ENCODE data around the gene ARHGAP28.
"Not testable (repeated sequence)": the region's sequence is repeated elsewhere in the genome, so short reads cannot be mapped to it uniquely, and the experiment has no call there.

The ARHGAP28 gene

DNA sequence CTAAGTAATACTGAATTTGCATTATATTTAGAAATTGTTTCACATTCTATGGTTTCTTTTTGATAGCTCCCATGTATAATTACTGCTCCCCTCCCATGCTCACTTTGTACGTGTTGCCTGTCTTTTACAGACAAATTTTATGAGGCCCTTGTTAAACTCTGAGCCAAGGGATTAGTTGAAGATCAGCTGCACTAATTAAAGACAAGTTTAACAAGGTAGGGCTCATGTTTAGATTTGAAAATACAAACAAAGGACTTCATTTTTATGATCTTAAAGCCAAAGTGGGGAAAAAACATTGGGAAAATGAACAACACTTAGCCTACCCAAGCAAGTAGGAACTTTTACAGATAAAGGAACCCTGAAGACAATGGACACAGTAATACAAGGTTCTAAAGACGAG lies 46.2 kb downstream of the ARHGAP28 start:
- no peak for DNase-seq (ENCODE audit: low spot score)

DNA sequence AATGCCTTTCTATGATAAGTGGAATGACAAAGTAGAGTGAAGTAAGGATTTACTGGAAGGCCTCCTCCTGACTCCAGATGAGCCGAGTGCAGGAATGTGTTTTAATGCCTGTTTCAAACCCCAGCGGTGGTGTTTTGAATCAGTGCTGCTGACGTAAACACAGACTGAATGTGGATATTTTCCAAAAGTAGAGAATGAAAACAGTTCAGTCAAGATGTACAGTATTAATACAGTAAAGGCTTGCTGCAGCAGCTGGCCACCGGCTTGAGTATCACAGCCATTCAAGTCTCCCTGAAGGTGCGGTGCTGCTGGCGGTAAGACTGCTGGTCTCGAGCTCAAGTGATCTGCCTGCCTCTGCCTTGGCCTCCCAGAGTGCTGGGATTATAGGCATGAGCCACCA lies 46.7 kb downstream of the ARHGAP28 start:
- no peak for DNase-seq (ENCODE audit: low spot score)

DNA sequence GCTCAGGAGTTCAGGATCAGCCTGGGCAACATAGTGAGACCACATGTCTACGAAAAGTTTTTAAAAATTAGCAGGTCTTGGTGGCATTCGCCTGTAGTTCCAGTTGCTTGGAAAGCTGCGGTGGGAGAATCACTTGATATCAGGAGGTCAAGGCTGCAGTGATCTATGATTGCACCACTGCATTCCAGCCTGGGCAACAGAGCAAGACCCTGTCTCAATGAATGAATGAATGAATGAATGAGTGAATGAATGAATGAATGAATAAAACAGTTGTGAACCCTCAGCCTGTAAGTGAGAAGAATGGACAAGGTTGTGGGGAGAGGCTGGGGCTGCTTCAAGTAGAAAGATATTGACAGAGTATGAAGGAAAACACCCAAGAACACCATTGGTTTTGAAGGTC lies 48.0 kb downstream of the ARHGAP28 start:
- no peak for DNase-seq (ENCODE audit: low spot score)

DNA sequence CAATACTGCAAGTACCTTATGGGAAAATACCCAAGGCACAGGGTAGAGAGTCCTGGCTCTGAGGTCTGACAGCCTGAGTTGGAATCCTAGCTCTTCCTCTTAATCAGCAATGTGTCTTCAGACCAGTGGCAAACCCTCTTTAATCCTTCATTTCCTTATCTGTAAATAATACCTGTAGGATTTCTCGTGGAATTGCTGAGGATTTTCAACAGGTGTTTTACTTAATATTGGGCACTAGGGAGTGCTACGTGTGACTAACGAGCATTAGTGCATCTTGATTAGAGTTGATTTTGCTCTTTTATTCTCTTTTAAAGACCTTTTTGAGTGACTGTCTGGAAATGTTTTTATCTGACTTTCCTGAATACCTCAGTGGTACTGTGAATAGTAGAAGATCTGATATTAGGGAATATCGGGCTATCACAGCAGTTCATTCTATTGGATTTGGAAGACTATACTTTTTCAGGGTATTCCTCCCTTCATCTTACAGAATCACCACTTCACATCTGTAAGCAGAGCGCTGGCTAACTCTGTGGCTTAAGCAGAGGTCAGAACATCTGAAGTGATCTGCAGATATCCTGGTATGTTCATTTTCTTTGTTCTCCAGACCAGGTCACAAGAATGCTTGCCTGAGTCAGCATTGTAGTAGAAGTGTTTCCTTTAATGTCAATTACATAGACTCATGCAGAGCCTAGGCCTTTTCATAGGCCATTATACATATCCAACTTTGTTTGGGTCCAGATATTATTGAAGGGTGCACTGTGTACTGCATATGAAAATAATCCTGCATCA lies 49.1 kb downstream of the ARHGAP28 start:
- no peak for DNase-seq (ENCODE audit: low spot score)

DNA sequence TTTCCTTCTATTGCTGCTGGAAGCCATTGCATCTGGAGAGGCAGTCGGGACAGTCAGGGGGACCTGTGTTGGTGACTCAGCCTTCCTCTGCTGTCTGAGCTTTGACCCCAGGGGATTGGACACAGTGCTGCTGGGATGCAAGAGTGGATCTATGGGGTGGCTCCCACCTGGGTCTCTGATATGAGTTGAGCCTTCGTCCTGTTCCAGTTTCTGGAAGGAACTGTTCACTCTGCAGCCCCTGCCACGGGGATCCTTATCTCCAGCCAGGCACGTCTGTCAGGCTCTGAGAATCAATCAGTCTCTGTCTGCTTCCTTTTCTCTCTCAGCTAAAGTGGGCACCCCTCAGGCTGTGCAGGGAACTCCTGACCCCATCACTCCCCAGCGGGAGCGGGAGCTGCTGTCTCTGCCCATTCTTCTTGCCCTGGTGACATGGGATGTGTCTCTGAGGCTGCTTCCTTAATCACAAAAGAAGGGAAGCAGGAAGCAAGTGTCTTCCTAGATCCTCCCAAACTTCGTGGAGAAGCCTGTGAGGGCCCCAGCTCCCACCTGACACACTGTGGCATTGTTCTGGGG lies 51.7 kb downstream of the ARHGAP28 start:
- DNase-seq (ENCODE audit: low spot score): peak; percentile 25

DNA sequence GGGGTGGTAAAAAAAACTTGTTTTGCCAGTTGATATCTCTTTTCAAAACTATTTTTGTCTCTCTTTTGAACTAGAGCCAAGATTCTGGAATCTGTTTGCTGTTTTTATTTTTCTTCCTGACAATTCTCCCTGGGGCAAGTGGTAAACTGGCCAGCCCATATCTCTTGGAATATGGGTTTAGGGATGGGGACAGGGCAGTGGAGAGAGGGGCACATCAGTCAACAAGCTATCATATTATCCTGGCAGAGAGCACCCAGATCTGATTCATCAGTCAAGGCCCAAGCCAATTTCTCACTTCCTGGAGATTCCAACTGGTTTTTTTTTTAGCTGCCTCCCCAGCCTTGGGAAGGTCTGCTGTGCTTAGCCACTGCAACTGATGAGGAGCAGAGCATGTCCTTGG lies 52.3 kb downstream of the ARHGAP28 start:
- peak; percentile 30 for DNase-seq (ENCODE audit: low spot score)

DNA sequence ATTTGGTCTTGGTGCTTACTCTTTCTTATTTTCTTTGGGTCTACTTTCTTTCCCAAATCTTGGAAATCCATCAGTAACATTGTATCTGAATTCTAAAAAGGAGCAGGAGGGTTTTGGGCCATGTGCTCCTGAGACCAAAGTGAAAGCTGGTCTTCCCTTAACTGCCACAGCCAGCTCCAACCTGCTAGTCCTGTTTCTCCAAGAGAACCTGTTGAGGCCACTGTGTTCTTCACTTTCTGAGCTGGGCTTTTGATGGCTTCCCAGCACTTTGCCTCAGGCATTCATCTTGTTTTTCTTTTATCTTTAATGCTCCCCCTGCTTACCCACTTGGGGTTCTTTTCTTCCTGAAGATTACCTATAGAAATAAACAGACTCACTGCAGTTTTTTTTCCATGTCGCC lies 53.3 kb downstream of the ARHGAP28 start:
- DNase-seq (ENCODE audit: low spot score): no peak

DNA sequence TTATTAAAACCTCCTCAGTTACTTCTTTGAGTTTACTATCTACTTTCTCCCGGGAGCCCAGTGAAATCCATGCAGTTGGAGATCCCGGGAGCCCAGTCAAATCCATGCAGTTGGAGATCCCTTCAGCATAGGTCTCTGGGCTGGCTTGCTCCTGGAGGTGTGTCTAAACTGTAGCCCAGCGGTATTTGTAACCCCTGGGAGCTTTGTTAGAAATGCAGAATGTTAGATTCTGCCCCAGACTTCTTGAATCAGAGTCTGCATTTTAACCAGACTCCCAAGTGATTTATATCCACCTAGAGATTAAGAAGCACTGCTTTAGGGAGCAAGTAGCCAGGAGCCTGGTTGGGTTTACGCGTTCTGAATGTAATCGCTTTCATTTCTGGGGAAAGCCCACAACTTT lies 54.5 kb downstream of the ARHGAP28 start:
- DNase-seq (ENCODE audit: low spot score): no peak

DNA sequence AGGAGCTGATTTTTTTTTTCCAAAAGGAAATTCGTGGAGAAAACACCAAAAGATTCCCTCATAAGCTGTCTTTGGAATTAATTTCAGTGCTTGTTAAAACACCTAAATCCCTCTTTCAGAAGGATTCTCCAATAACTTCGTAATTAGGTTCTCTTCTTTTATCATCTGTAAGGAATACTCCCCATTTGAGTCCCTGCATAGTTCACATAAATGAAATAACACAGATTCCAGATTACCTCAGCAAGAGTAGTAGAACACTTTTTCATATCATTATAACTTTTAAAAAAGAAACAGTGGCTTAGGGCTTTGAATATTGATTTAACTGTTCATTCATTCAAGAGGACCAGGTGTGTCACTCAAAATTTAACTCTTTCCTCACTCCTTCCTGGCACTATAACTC lies 55.5 kb downstream of the ARHGAP28 start:
- DNase-seq (ENCODE audit: low spot score): no peak

DNA sequence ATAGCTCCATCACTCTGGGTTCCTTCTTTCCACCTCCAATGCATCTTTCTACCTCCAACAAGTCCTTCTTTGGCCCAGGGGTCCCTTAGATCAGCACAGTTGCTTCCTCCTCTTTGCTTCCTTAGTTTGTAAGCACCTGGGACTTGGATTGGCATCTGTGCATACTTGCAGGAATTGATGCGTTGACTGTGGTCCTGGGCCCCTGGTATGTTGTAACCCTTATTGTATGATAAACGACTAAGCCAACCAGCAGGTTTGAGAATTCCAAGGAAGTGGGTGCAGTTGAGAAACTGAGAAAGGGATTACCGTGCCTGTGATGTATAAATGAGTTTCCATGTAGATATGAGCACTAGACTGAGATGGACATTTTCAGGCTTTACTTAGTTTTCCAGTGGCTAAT lies 55.9 kb downstream of the ARHGAP28 start:
- no peak for DNase-seq (ENCODE audit: low spot score)

DNA sequence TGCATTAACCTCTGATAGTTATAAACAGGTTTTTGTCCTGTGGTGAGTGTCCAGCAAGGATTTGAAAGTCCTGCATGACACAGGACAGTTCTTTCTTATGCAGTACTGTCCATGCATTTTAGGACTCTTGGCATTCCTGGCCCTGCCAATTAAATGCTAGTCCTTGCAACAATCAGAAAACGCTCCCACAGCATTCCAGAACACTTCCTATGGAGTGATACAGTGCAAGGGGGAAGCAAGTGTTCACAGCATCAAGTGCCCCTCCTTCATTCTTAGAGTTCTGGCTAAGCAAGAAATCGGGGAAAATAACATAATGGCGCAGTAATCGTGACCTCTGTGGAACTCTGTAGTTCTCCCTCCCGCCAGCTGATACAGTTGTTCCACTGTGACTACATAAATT lies 62.9 kb downstream of the ARHGAP28 start:
- no peak for DNase-seq (ENCODE audit: low spot score)

DNA sequence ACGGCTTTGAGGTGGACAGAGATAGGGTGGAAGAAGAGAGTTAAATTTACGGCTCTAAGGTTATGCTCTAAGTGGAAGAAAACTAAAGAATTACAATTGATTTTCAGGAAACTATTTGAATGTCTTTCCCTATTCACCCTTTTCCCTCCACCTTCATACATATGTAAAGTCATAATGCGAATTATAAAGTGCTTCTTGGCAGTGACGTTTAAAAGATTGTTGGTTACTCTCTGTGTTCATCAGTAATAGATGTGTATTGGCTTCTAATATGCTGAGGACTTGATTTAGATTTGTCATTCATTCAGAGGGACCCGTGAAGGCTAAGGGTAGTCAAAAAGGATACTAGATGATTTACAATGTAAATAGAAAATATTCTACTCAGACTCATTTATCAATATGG lies 63.9 kb downstream of the ARHGAP28 start:
- no peak for DNase-seq (ENCODE audit: low spot score)

DNA sequence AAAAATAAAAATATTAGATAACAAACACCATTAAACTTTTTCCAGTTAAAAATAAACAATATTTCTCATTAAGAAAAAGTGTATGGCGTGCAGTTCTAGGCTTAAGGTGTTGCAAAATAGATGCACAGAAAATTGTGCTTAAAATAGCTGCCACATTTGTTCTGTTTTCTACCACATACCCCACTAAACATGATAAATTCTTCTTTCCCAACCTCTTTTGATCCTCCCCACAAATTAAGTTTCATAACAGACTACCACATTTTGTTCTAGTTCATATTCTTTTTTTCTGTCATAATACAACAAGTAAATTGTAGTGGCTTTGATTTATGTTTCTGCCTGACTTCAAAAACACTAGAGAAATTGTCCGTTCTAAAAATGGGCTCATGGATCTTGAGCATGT lies 64.5 kb downstream of the ARHGAP28 start:
- no peak for DNase-seq (ENCODE audit: low spot score)

DNA sequence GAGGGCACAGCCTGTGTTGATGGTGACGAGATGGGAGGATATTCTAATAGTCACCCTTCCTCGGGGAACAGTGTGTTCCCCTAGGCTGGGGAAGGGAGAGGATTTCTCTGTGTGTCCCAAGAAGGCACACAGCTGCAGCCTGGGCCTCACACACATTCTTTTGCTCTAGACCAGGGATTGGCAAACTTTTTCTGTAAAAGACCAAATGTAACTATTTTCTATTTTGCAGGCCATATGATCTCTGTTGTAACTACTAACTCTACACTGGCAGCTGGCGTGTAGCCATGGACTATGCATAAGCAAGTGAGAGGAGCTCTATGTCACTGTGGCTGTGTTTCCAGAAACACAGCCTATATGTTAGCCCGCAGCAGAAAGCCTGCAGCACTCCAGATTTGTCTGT lies 65.8 kb downstream of the ARHGAP28 start:
- no peak for DNase-seq (ENCODE audit: low spot score)

DNA sequence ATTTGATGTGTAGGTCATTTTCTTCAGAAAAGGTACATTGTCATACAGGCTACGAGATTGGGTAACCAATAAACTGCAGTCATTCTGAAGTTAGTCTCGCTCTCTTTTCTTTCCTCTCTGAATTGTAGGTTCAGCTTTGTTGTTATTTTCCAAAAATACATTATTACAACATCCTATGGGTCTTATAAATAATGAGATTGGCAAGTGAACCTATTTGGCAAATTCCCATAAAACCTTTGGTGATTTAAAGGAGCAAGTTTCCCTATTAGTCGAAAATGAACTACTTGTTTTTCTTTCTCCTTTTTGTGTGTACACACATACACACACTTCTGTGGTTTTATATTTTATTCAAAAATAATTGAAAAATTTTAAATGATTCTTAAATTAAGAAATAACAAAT lies 67.0 kb downstream of the ARHGAP28 start:
- DNase-seq (ENCODE audit: low spot score): no peak

DNA sequence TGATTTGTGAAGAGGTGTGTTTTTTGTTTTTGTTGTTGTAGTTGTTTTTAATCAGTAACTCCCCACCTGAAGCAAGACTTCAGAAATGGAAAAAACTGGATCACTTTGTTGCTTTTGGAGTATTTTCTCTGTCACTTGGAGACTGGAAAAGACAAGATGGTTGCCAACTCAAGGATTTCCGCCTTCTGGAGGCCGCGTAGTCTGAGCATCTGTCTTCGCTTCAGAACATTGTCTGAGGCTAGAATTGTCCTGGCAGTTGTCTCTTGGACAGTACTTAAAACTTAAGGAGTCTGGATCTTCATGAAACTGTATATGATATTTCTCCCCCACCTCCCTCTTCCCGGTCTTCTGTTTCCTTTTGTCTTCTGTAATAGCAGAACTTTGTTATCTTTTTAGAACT lies 67.7 kb downstream of the ARHGAP28 start:
- DNase-seq (ENCODE audit: low spot score): no peak

DNA sequence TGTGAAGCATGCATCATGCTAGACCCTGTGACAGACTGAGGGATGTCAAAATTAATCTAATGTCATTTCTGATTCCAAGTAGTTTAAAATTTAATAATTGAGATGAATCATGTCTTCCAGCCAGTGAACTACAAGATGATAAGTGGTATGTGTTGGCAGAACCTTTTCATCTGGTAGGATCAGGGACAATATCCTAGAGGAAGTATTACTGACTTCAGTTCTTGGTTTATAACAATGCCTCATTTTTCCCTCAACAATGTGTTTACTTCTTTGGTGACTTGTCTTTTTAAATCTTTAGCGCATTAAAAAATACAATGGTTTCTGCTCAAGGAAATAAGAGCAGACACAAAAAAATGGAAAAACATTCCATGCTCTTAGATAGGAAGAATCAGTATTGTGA lies 69.4 kb downstream of the ARHGAP28 start:
- no peak for DNase-seq (ENCODE audit: low spot score)

DNA sequence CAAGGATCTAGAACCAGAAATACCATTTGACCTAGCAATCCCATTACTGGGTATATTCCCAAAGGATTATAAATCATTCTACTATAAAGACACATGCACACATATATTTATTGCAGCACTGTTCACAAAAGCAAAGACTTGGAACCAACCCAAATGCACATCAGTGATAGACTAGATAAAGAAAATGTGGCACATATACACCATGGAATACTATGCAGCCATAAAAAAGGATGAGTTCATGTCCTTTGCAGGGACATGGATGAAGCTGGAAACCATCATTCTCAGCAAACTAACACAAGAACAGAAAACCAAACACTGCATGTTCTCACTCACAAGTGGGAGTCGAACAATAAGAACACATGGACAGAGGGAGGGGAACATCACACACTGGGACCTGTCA lies 70.8 kb downstream of the ARHGAP28 start:
- not testable (repeated sequence) for DNase-seq (ENCODE audit: low spot score)

DNA sequence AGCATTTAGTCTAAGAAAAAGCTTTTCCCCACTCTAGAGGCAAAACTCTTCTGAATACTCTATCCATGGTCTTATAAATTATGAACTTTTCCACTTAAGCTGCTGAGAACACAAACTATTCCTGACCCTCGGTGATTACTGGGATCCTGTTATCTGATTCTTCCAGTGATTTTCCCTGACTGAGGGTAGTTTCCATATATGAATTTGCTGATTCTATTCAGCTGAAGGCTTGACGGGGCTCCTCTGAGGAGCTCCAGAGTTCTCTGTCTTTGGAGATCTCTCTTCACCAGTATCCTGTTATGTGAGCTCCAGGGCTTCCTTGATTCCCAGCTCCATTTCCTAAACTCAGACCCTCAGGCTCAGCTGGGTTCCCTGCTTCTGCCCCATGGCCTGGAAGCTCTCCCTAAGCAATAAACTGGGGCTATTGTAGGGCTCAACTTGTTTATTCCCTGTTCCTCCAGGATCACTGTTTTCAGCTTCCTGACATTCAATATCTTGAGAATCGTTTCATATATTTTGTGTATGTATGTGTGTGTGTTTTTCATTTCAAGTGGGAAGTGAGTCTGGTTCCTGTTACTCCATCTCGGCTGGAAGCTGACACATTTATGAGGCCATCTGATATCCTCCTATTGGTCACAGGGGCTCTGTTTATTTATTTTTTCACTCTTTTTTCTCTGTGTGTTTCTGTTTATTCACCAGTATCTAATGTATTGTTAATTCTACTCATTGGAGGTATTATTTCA lies 78.2 kb downstream of the ARHGAP28 start:
- DNase-seq (ENCODE audit: low spot score): no peak

DNA sequence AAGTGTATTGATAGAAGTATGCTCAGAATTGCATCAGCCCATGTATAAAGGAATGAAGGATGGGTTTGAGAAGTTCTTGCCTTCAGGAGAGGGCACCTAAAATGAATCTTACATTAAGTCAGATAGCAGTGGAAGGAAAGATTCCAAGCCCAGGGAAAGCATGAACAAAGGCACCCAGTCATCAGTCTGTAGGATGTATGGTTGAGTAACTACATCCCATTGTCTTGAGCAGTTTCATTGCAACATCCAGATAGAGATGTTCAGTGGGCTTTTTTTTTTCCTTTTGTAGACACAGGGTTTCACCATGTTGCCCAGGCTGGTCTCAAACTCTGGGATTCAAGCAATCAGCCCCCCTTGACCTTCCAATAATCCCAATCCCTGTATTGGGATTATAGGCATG lies 80.7 kb downstream of the ARHGAP28 start:
- peak; percentile 6 for DNase-seq (ENCODE audit: low spot score)

DNA sequence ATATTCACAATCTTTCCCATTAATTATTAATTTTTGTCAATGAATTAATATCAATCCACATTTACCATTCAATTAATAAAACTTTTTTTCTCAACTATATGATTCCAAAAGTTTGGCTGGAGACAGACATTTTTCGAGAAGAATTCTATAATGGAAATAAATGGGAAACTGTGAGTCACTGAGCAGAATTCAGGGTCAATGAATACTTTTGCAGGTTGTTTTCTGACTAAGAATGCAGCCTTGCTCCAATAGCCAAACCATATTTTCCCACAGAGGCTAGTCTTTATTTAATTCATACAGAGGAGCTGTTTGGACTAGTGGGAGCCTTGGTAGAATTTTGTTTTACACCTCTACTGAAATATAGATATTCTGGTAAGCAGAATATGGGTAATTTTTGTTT lies 82.3 kb downstream of the ARHGAP28 start:
- DNase-seq (ENCODE audit: low spot score): no peak

DNA sequence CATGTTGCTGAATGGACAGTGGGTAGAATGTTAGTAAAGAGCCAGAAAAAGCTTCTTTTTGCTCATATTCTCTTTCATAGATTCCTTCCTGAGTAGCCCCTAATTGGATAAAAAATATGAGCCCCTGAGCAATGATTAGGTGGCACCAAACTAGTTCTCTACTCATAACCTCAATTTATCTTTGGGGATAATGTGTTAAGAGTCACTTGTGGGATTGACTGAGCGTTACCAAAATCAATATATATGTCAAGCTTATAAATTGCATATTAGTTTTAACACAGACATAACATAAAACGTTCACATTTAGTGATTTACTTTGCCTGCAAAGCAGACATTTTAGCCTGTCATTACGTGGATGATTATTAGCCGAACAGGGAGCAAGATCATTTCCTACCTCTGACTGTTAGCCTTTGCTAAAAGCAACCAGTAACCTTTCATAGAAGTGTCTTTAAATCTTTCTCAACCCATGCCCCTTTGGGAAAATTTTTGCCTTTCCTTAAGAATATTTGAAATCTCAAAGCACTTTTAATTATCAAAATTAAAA lies 85.4 kb downstream of the ARHGAP28 start:
- DNase-seq (ENCODE audit: low spot score): no peak

DNA sequence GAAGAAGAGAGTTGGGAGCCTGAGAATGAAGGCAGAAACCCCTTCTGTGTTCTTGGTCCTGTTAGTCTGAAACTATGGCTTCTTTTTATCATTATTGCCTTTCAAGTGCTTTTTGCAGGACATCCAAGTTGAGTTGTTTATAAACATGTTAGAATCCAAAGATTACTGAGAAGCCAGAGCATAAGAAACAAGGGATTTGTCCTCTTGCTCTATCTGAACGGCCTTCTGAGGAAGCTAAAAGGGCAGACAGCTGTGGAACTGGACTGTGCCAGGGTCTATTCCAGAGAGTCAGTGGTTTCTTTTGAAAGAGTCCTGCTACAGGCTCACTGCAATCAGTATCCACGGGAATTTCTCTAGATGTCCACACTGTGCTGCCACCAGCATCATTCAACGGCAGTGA lies 86.6 kb downstream of the ARHGAP28 start:
- no peak for DNase-seq (ENCODE audit: low spot score)

Data from COLO829 (cell line).